GM23338 (cell line): Measurements from ENCODE around the gene RPL13. TPM values are rescaled to one million over a fixed set of nuclear protein-coding genes. Genes with fewer than 3 reads are reported as not detected.

Source experiments
- ATAC-seq: fragments of 200-7000 bp; cut with Tn5 transposase; 3 replicates; pipeline ENCODE4 v1.9.1; 2020
- DNase-seq: peaks from one replicate; pipeline ENCODE4 v3.0.0-alpha.2; 2015; ENCODE audit warnings: low spot score
- H2AFZ ChIP-seq: fragments of 200-600 bp; sonication (generic); 2 replicates; pipeline ENCODE4 v1.8.0; 2016; ENCODE audit warnings: antibody characterized with exemption, mild to moderate bottlenecking, moderate library complexity
- H3F3A ChIP-seq: fragments of 200-600 bp; sonication (generic); replicated peaks from 2 replicates; pipeline ENCODE4 v1.8.0; 2017; ENCODE audit warnings: antibody characterized with exemption, mixed run types, low read depth
- H3K27ac ChIP-seq: fragments of 200-600 bp; sonication (generic); 2 replicates; pipeline ENCODE4 v1.6.1; 2016; ENCODE audit warnings: low read depth
- H3K27me3 ChIP-seq: fragments of 200-600 bp; sonication (generic); 2 replicates; pipeline ENCODE4 v1.8.0; 2016; ENCODE audit warnings: mild to moderate bottlenecking, mixed run types, moderate library complexity; ENCODE audit not compliant: insufficient read depth
- H3K36me3 ChIP-seq: fragments of 200-600 bp; sonication (generic); 2 replicates; pipeline ENCODE4 v1.8.0; 2016; ENCODE audit warnings: mild to moderate bottlenecking; ENCODE audit not compliant: insufficient read depth
- H3K4me1 ChIP-seq: fragments of 200-600 bp; sonication (generic); 2 replicates; pipeline ENCODE4 v1.8.0; 2016; ENCODE audit warnings: mild to moderate bottlenecking, moderate library complexity; ENCODE audit not compliant: insufficient read depth
- H3K4me2 ChIP-seq: fragments of 200-600 bp; sonication (generic); 2 replicates; pipeline ENCODE4 v1.7.1; 2017; ENCODE audit warnings: mixed run types
- H3K4me3 ChIP-seq: fragments of 200-600 bp; sonication (generic); 2 replicates; pipeline ENCODE4 v1.6.1; 2016; ENCODE audit warnings: mixed run types
- H3K79me2 ChIP-seq: fragments of 200-600 bp; sonication (generic); replicated peaks from 2 replicates; pipeline ENCODE4 v1.8.0; 2017; ENCODE audit warnings: mild to moderate bottlenecking; ENCODE audit not compliant: insufficient read depth
- H3K9me2 ChIP-seq: fragments of 200-600 bp; sonication (generic); 2 replicates; pipeline ENCODE4 v1.8.0; 2017; ENCODE audit not compliant: insufficient read depth
- H4K20me1 ChIP-seq: fragments of 200-600 bp; sonication (generic); replicated peaks from 2 replicates; pipeline ENCODE4 v1.8.0; 2017; ENCODE audit warnings: mild to moderate bottlenecking; ENCODE audit not compliant: insufficient read depth
- H3K27ac Mint-ChIP-seq: 2 replicates; pipeline ENCODE4 v1.8.0; 2020; ENCODE audit warnings: inconsistent platforms, mild to moderate bottlenecking, moderate library complexity, mixed read lengths
- H3K27me3 Mint-ChIP-seq: 3 replicates; pipeline ENCODE4 v1.8.0; 2022; ENCODE audit warnings: low read depth, mild to moderate bottlenecking, moderate library complexity, mixed read lengths, inconsistent platforms; ENCODE audit not compliant: insufficient read depth, poor library complexity
- H3K36me3 Mint-ChIP-seq: 3 replicates; pipeline ENCODE4 v1.8.0; 2021; ENCODE audit warnings: low read depth, mild to moderate bottlenecking, inconsistent platforms, moderate library complexity, mixed read lengths
- H3K4me1 Mint-ChIP-seq: 3 replicates; pipeline ENCODE4 v1.8.0; 2020; ENCODE audit warnings: mild to moderate bottlenecking, inconsistent platforms, mixed read lengths
- H3K4me3 Mint-ChIP-seq: 3 replicates; pipeline ENCODE4 v1.8.0; 2021; ENCODE audit warnings: moderate library complexity, mild to moderate bottlenecking, inconsistent platforms, mixed read lengths
- H3K9me3 Mint-ChIP-seq: 3 replicates; pipeline ENCODE4 v1.8.0; 2020; ENCODE audit warnings: moderate library complexity, mild to moderate bottlenecking, inconsistent platforms, mixed read lengths
- ETS1 ChIP-seq: IDR thresholded peaks from 2 replicates; pipeline ENCODE4 v1.6.1; 2016; ENCODE audit warnings: antibody characterized with exemption
- polyA plus RNA-seq: library from polyadenylated mRNA; unstranded; fragments of >200 nt; fragmentation: Nextera tagmentation; extraction: Ambion mirVana; gene quantifications from 2 replicates; pipeline ENCODE4 v1.2.1, GENCODE V29; 2016
- small RNA-seq: library from RNA; depleted of rRNA; stranded (forward); fragments of <200 nt; gene quantifications from one replicate; pipeline ENCODE3, GENCODE V24; 2014; ENCODE audit warnings: low replicate concordance
- total RNA-seq: library from RNA; depleted of rRNA; stranded (reverse); fragments of >200 nt; shearing (Covaris generic); gene quantifications from 2 replicates; pipeline ENCODE4 v1.2.3, GENCODE V29; 2014; rRNA removed

The RPL13 gene
- total and polyA plus RNA-seq, 2 experiments from 2014 or later: 3,489 to 3,617 TPM

DNA sequence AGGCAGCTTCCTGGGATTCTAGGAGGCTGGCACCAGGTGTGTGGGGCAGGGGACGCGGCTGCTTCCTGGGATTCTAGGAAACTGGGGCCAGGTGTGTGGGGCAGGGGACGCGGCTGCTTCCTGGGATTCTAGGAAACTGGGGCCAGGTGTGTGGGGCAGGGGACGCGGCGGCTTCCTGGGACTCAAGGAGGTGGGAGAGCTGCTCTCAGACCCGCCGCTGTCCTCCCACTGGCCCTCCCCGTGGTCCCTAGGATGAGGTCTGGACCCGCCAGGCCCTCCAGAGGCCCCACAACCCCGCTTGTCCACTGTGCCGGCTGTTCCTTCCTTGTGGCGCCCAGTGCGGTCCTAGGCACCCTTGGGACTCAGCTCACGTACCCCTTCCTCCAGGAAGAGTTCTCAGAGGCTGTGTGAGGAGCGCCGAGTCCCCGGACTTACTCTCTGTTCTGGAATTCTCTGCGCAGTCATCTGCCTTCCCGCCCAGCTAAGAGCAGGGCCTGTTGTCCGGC, 53.5 kb downstream of the RPL13 start:
- no peak for DNase-seq
- no peak for ATAC-seq

More for the DNA sequence above, 53.5 kb downstream of the RPL13 start:
- H3F3A ChIP-seq: no peaks in the 10 kb centered on the region
- H3K4me3 Mint-ChIP-seq: no peak overlapping the region
- H3K27ac ChIP-seq: no peak overlapping the region
- no peaks in the 10 kb centered on the region for H3K9me2 ChIP-seq
- H4K20me1 ChIP-seq: no peaks in the 10 kb centered on the region
- H3K4me2 ChIP-seq: no peak overlapping the region
- H2AFZ ChIP-seq: no peak overlapping the region
- H3K27ac Mint-ChIP-seq: no peak overlapping the region
- H3K36me3 ChIP-seq: no peaks in the 10 kb centered on the region
- H3K4me1 ChIP-seq: no peaks in the 10 kb centered on the region; the same call in 1 of the 2 replicates
- peaks cover 12% of the 10 kb centered on the region for H3K4me1 Mint-ChIP-seq
- H3K36me3 Mint-ChIP-seq: no peaks in the 10 kb centered on the region; the same call in 2 of the 3 replicates
- H3K9me3 Mint-ChIP-seq: peaks cover 3% of the 10 kb centered on the region; the same call in 2 of the 3 replicates
- no peak for TF ChIP-seq ETS1
- no peaks in the 10 kb centered on the region for H3K79me2 ChIP-seq
- H3K4me3 ChIP-seq: no peak overlapping the region
- peaks cover 9% of the 10 kb centered on the region for H3K27me3 Mint-ChIP-seq
- H3K27me3 ChIP-seq: no peaks in the 10 kb centered on the region

Small RNA genes within 50 kb of the gene (small RNA-seq; reads per million reads assigned to genes)
- not detected for gene SNORD68

Other genes starting within 250 kb of the RPL13 start
- gene ANKRD11, start 70.1 kb upstream of the RPL13 start, total RNA-seq: 114 and 159 TPM in 2 replicates
- gene ANKRD11, start 70.1 kb upstream of the RPL13 start, polyA plus RNA-seq: 130 and 140 TPM in 2 replicates
- 267 and 326 TPM in 2 replicates for gene SPG7, start 52.3 kb upstream of the RPL13 start, total RNA-seq
- 69.4 and 77.1 TPM in 2 replicates for gene SPG7, start 52.3 kb upstream of the RPL13 start, polyA plus RNA-seq
- gene CPNE7, start 15.1 kb downstream of the RPL13 start, total RNA-seq: 15.7 and 18.4 TPM in 2 replicates
- gene CPNE7, start 15.1 kb downstream of the RPL13 start, polyA plus RNA-seq: 10.0 and 11.2 TPM in 2 replicates
- 0.93 and 2.3 TPM in 2 replicates for gene DPEP1, start 53.0 kb downstream of the RPL13 start, total RNA-seq
- gene DPEP1, start 53.0 kb downstream of the RPL13 start, polyA plus RNA-seq: 0.38 and 1.7 TPM in 2 replicates
- 60.1 and 81.9 TPM in 2 replicates for gene CHMP1A, start 97.0 kb downstream of the RPL13 start, total RNA-seq
- 42.3 TPM in 2 replicates for gene CHMP1A, start 97.0 kb downstream of the RPL13 start, polyA plus RNA-seq
- 5.8 and 6.6 TPM in 2 replicates for gene SPATA33, start 97.2 kb downstream of the RPL13 start, total RNA-seq
- 13.9 and 17.4 TPM in 2 replicates for gene SPATA33, start 97.2 kb downstream of the RPL13 start, polyA plus RNA-seq
- 53.2 and 64.6 TPM in 2 replicates for gene CDK10, start 126.0 kb downstream of the RPL13 start, total RNA-seq
- gene CDK10, start 126.0 kb downstream of the RPL13 start, polyA plus RNA-seq: 79.0 and 88.0 TPM in 2 replicates
- gene SPATA2L, start 141.0 kb downstream of the RPL13 start, total RNA-seq: 23.4 and 26.2 TPM in 2 replicates
- gene SPATA2L, start 141.0 kb downstream of the RPL13 start, polyA plus RNA-seq: 6.9 and 11.1 TPM in 2 replicates
- gene VPS9D1, start 160.2 kb downstream of the RPL13 start, total RNA-seq: 1.8 and 2.1 TPM in 2 replicates
- 2.0 and 2.2 TPM in 2 replicates for gene VPS9D1, start 160.2 kb downstream of the RPL13 start, polyA plus RNA-seq
- gene ZNF276, start 160.9 kb downstream of the RPL13 start, total RNA-seq: 12.7 and 15.6 TPM in 2 replicates
- gene ZNF276, start 160.9 kb downstream of the RPL13 start, polyA plus RNA-seq: 3.4 and 4.3 TPM in 2 replicates